Loucy (cell line): Measurements from ENCODE around the gene EXOC2.

ENCODE experiments used
- H2AFZ ChIP-seq: fragments of 200-600 bp; sonication (generic); 2 replicates; pipeline ENCODE4 v1.6.0; 2016; ENCODE audit warnings: antibody characterized with exemption, mild to moderate bottlenecking, low read length, moderate library complexity
- H3F3A ChIP-seq: fragments of 200-600 bp; 2 replicates; pipeline ENCODE4 v1.6.0; 2016; ENCODE audit warnings: antibody characterized with exemption, low read depth, mild to moderate bottlenecking
- H3K27me3 ChIP-seq: fragments of 200-600 bp; sonication (generic); 2 replicates; pipeline ENCODE4 v1.6.1; 2014; ENCODE audit warnings: low read length, mild to moderate bottlenecking; ENCODE audit not compliant: insufficient read depth, poor library complexity, severe bottlenecking
- H3K36me3 ChIP-seq: fragments of 200-600 bp; sonication (generic); 2 replicates; pipeline ENCODE4 v1.6.1; 2016; ENCODE audit warnings: low read length; ENCODE audit not compliant: insufficient read depth
- H3K4me1 ChIP-seq: fragments of 200-600 bp; sonication (generic); 2 replicates; pipeline ENCODE4 v1.5.1; 2014; ENCODE audit warnings: low read length, mild to moderate bottlenecking; ENCODE audit not compliant: insufficient read depth, poor library complexity, severe bottlenecking
- H3K4me2 ChIP-seq: fragments of 200-600 bp; sonication (generic); 2 replicates; pipeline ENCODE4 v1.6.0; 2014; ENCODE audit warnings: antibody characterized with exemption, low read length, low read depth, mild to moderate bottlenecking; ENCODE audit not compliant: poor library complexity, severe bottlenecking
- H3K4me3 ChIP-seq: fragments of 200-600 bp; sonication (generic); 2 replicates; pipeline ENCODE4 v1.5.1; 2014; ENCODE audit warnings: low read length, mild to moderate bottlenecking, mixed read lengths; ENCODE audit not compliant: poor library complexity, severe bottlenecking
- H3K79me2 ChIP-seq: fragments of 200-600 bp; sonication (generic); 2 replicates; pipeline ENCODE4 v1.6.1; 2014; ENCODE audit warnings: low read length; ENCODE audit not compliant: insufficient read depth
- H3K9ac ChIP-seq: fragments of 200-600 bp; sonication (generic); 2 replicates; pipeline ENCODE4 v1.6.0; 2014; ENCODE audit warnings: mild to moderate bottlenecking, low read depth, low read length, moderate library complexity; ENCODE audit not compliant: poor library complexity, severe bottlenecking
- H3K9me2 ChIP-seq: fragments of 200-600 bp; sonication (generic); replicated peaks from 2 replicates; pipeline ENCODE4 v1.6.1; 2016; ENCODE audit warnings: low read depth, low read length, mixed read lengths
- H3K9me3 ChIP-seq: fragments of 200-600 bp; sonication (generic); 2 replicates; pipeline ENCODE4 v1.6.1; 2014; ENCODE audit warnings: mild to moderate bottlenecking, antibody characterized with exemption, low read length, low read depth; ENCODE audit not compliant: insufficient read depth
- H4K20me1 ChIP-seq: fragments of 200-600 bp; sonication (generic); 2 replicates; pipeline ENCODE4 v1.6.0; 2014; ENCODE audit warnings: antibody characterized with exemption, low read length, mild to moderate bottlenecking; ENCODE audit not compliant: insufficient read depth, poor library complexity, severe bottlenecking
- CTCF ChIP-seq: fragments of 200-600 bp; sonication (generic); conservative IDR thresholded peaks from 2 replicates; pipeline ENCODE4 v1.5.1; 2014; ENCODE audit warnings: mild to moderate bottlenecking, antibody characterized with exemption, low read length
- EZH2phosphoT487 ChIP-seq: fragments of 200-600 bp; IDR thresholded peaks from 2 replicates; pipeline ENCODE4 v1.6.1; 2018; ENCODE audit warnings: antibody characterized with exemption, mild to moderate bottlenecking, moderate library complexity, borderline replicate concordance

EXOC2 gene

GRCh38 chr6:498795-499231 lies 194.1 kb downstream of the EXOC2 start:
- H3K9ac ChIP-seq = peak overlapping the region; percentile 5
- no peaks in the 10 kb centered on the region for H3K79me2 ChIP-seq
- H3K36me3 ChIP-seq = no peaks in the 10 kb centered on the region; the same call in 1 of the 2 replicates
- H2AFZ ChIP-seq = no peak overlapping the region
- H3K4me3 ChIP-seq = peak overlapping the region; percentile 27
- H3K27me3 ChIP-seq = no peaks in the 10 kb centered on the region
- no peaks in the 10 kb centered on the region for H3K9me3 ChIP-seq
- peaks cover 43% of the 10 kb centered on the region for H3K4me1 ChIP-seq
- H4K20me1 ChIP-seq = no peaks in the 10 kb centered on the region
- H3K9me2 ChIP-seq = no peaks in the 10 kb centered on the region
- no peaks in the 10 kb centered on the region; the same call in 1 of the 2 replicates for H3F3A ChIP-seq
- H3K4me2 ChIP-seq = peak overlapping the region; percentile 61
- no peak for TF ChIP-seq CTCF
- TF ChIP-seq EZH2phosphoT487 = no peak

GRCh38 chr6:497258-497657 lies 195.7 kb downstream of the EXOC2 start:
- H3K4me1 ChIP-seq = peaks cover 53% of the 10 kb centered on the region
- no peak overlapping the region for H3K4me2 ChIP-seq
- no peaks in the 10 kb centered on the region; the same call in 1 of the 2 replicates for H3K36me3 ChIP-seq
- no peaks in the 10 kb centered on the region for H3K9me3 ChIP-seq
- H3K9ac ChIP-seq = no peak overlapping the region
- no peaks in the 10 kb centered on the region for H3K27me3 ChIP-seq
- H4K20me1 ChIP-seq = no peaks in the 10 kb centered on the region
- TF ChIP-seq EZH2phosphoT487 (no peak), CTCF (no peak)
- no peaks in the 10 kb centered on the region; the same call in 1 of the 2 replicates for H3F3A ChIP-seq
- no peak overlapping the region for H3K4me3 ChIP-seq
- no peak overlapping the region for H2AFZ ChIP-seq
- H3K79me2 ChIP-seq = no peaks in the 10 kb centered on the region
- H3K9me2 ChIP-seq = no peaks in the 10 kb centered on the region

- no peak overlapping the region for H3K4me2 ChIP-seq
- no peak overlapping the region for H3K4me3 ChIP-seq
- TF ChIP-seq EZH2phosphoT487 = no peak
- TF ChIP-seq CTCF = no peak
- no peaks in the 10 kb centered on the region; the same call in 1 of the 2 replicates for H3F3A ChIP-seq
- no peaks in the 10 kb centered on the region for H3K27me3 ChIP-seq
- H3K4me1 ChIP-seq = peaks cover 53% of the 10 kb centered on the region
- no peaks in the 10 kb centered on the region for H3K9me3 ChIP-seq
- H3K79me2 ChIP-seq = no peaks in the 10 kb centered on the region
- no peak overlapping the region for H3K9ac ChIP-seq
- H3K9me2 ChIP-seq = no peaks in the 10 kb centered on the region
- H3K36me3 ChIP-seq = no peaks in the 10 kb centered on the region; the same call in 1 of the 2 replicates
- no peaks in the 10 kb centered on the region for H4K20me1 ChIP-seq
- no peak overlapping the region for H2AFZ ChIP-seq
These were observed 196.3 kb downstream of the EXOC2 start for GRCh38 chr6:496649-497048.
